CD4-positive, alpha-beta T cell treated with Interleukin-1 beta for 1 hour (primary cell): Measurements from ENCODE around the gene LHX4.

Experiments used
- DNase-seq, 2 donors: peaks; one replicate each; pipeline ENCODE4 v3.0.0-alpha.2; 2020 to 2022

LHX4 gene

GRCh38 chr1:180228648-180229482, 1.2 kb upstream of the LHX4 start:
- no peak for DNase-seq

- DNase-seq = no peak
Measured at GRCh38 chr1:180230416-180230790, 339 bp downstream of the LHX4 start.

- no peak for DNase-seq
Measured at GRCh38 chr1:180230791-180231505, 884 bp downstream of the LHX4 start.

GRCh38 chr1:180231506-180231921, 1.4 kb downstream of the LHX4 start:
- no peak for DNase-seq

- no peak for DNase-seq
Measured at GRCh38 chr1:180231936-180232335, 1.9 kb downstream of the LHX4 start.

GRCh38 chr1:180232521-180233043, 2.5 kb downstream of the LHX4 start:
- DNase-seq = no peak

- DNase-seq = no peak
Measured at GRCh38 chr1:180233191-180234011, 3.3 kb downstream of the LHX4 start.

- no peak for DNase-seq
Measured at GRCh38 chr1:180234369-180235076, 4.5 kb downstream of the LHX4 start.

- no peak for DNase-seq
Measured at GRCh38 chr1:180235077-180235501, 5.0 kb downstream of the LHX4 start.

GRCh38 chr1:180235502-180236239, 5.6 kb downstream of the LHX4 start:
- DNase-seq = no peak

- no peak for DNase-seq
Measured at GRCh38 chr1:180236698-180237509, 6.8 kb downstream of the LHX4 start.

GRCh38 chr1:180237869-180238476, 7.9 kb downstream of the LHX4 start:
- no peak for DNase-seq

- DNase-seq = no peak
Measured at GRCh38 chr1:180238675-180239074, 8.6 kb downstream of the LHX4 start.

GRCh38 chr1:180239145-180240096, 9.4 kb downstream of the LHX4 start:
- DNase-seq = no peak

GRCh38 chr1:180241716-180242544, 11.9 kb downstream of the LHX4 start:
- DNase-seq = no peak

- no peak for DNase-seq
Measured at GRCh38 chr1:180243517-180244221, 13.6 kb downstream of the LHX4 start.

GRCh38 chr1:180244840-180245239, 14.8 kb downstream of the LHX4 start:
- no peak for DNase-seq

GRCh38 chr1:180246579-180246978, 16.5 kb downstream of the LHX4 start:
- no peak for DNase-seq
